GM06990 (cell line): ENCODE data around the gene ANTKMT.

Experiments used
- DNase-seq: peaks from one replicate; pipeline ENCODE4 v3.0.0-alpha.2; 2011; ENCODE audit not compliant: insufficient read length; ENCODE audit errors: extremely low read depth
- H3K27me3 ChIP-seq: replicated peaks from 2 replicates; pipeline ENCODE4 v1.6.0; 2011; ENCODE audit warnings: low read length; ENCODE audit not compliant: control insufficient read depth, insufficient read depth
- H3K36me3 ChIP-seq: 2 replicates; pipeline ENCODE4 v1.5.1; 2011; ENCODE audit warnings: low read length; ENCODE audit not compliant: control insufficient read depth, insufficient read depth
- H3K4me3 ChIP-seq: replicated peaks from 2 replicates; pipeline ENCODE4 v1.5.1; 2011; ENCODE audit warnings: low read depth, mild to moderate bottlenecking, control low read depth, low read length
- TF ChIP-seq, protein P1 (sequence below): IDR thresholded peaks from 2 replicates; pipeline ENCODE4 v1.5.1; 2011; ENCODE audit warnings: low read length, control low read depth, mild to moderate bottlenecking, inconsistent platforms; ENCODE audit not compliant: insufficient read depth, poor library complexity, severe bottlenecking

Gene ANTKMT

DNA sequence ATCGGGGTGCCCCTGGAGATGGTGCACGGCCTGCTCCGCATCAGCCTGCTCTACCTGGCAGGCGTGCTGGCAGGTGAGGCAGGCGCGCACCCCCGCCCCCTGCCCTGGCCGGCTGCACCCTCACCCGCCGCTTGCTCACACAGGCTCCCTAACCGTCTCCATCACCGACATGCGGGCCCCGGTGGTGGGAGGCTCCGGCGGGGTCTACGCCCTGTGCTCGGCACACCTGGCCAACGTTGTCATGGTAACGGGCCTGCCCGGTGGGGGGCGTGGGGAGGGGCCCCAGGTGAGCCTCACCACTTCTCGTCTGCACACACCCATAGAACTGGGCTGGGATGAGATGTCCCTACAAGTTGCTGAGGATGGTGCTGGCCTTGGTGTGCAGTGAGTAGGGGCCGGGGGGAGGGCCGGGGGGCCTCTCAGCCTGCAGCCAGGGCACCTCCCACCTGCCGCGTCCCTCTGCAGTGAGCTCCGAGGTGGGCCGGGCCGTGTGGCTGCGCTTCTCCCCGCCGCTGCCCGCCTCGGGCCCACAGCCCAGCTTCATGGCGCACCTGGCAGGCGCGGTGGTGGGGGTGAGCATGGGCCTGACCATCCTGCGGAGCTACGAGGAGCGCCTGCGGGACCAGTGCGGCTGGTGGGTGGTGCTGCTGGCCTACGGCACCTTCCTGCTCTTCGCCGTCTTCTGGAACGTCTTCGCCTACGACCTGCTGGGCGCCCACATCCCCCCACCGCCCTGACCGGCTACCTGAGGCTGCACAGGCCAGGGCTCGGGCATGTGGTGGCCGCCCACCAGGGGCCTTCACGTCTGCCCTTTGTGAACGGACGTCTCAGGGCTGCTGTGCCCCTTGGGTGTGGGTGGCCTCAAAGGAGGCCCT is 43.4 kb upstream of the ANTKMT start:
- Histone ChIP-seq H3K27me3 (no peaks in the 10 kb centered on the region), H3K36me3 (peaks cover 21% of the 10 kb centered on the region), H3K4me3 (no peak overlapping the region)
- no peak for DNase-seq
- TF ChIP-seq, protein P1, sequence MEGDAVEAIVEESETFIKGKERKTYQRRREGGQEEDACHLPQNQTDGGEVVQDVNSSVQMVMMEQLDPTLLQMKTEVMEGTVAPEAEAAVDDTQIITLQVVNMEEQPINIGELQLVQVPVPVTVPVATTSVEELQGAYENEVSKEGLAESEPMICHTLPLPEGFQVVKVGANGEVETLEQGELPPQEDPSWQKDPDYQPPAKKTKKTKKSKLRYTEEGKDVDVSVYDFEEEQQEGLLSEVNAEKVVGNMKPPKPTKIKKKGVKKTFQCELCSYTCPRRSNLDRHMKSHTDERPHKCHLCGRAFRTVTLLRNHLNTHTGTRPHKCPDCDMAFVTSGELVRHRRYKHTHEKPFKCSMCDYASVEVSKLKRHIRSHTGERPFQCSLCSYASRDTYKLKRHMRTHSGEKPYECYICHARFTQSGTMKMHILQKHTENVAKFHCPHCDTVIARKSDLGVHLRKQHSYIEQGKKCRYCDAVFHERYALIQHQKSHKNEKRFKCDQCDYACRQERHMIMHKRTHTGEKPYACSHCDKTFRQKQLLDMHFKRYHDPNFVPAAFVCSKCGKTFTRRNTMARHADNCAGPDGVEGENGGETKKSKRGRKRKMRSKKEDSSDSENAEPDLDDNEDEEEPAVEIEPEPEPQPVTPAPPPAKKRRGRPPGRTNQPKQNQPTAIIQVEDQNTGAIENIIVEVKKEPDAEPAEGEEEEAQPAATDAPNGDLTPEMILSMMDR: no peak

DNA sequence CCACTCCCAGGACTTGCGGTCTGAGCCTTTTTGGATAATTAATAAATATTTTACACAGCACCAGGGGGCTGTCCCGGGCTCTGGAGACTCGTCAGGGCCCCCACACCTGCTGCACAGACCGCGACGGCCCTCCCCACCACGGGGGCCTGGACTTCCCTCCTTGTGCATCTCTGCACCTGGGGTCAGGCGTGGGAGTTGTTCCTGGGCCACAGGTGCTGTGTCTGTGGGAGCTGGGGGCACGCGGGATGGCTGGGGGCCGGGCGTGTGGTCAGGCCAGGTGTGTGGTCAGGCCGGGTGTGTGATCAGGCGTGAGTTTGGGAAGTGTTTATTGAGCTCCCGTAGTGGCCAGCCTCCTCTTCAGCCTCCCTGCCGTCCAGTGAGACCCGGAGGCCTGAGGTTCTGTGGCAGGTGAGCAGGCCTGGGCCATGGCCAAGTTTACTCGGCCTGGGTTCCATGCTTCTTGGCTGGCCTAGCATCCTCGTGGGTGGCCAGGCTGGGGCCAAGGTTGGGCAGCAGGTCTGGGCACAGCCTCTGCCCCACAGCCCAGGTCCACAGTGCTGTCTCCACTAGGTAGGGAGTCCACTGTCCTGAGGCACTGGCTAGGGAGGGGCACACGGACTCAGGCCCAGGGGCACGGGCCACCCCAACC is 42.6 kb upstream of the ANTKMT start:
- no peaks in the 10 kb centered on the region for H3K27me3 ChIP-seq
- TF ChIP-seq, protein P1: no peak
- peaks cover 20% of the 10 kb centered on the region for H3K36me3 ChIP-seq

DNA sequence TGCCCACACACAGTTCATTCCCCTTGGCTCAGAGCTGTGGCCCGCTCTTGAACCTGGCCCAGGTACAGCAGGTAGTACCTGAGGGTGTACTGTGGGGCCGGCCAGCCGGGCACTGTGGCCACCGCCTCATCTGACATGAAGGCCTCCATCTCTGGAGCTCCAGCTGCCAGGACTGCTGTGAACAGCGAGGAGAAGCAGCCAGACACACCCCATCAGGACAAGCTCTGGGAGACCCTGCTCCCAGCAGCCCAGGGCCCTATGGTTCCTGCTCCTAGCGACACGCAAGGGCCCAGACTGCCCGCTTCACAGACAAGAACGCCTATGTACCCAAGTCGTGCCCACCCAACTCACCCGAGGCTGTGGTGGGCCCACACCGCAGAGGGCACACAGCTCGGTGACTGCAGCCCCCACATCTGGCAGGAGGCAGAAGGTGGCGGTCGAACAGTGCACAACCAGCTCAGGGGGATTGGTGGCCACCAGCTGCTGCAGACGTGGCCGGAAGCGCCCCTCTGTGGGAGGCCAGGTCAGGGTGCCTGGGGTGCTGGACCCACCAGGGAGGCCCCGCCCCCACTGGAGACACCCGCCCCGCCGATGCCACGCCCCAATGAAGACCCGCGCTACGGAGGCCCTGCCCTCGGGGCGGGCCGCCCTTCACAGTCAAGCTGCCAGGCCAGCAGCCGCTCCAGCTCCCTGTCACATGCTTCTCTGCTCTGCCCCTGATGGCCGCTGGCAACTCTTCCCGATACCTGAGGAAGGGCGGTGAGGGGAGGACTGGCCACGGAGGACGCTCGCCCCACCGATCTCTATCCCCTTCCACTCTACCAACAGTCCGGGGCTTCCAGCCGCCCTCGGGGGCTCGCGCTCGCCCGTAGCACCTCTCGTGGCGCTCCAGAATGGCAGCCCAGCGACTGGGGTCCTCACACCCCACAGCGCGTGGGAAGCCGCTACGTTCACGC is 41.8 kb upstream of the ANTKMT start:
- peak; percentile 67 for DNase-seq

More for the DNA sequence above, 42.6 kb upstream of the ANTKMT start:
- DNase-seq: no peak
- H3K4me3 ChIP-seq: no peak overlapping the region

DNA sequence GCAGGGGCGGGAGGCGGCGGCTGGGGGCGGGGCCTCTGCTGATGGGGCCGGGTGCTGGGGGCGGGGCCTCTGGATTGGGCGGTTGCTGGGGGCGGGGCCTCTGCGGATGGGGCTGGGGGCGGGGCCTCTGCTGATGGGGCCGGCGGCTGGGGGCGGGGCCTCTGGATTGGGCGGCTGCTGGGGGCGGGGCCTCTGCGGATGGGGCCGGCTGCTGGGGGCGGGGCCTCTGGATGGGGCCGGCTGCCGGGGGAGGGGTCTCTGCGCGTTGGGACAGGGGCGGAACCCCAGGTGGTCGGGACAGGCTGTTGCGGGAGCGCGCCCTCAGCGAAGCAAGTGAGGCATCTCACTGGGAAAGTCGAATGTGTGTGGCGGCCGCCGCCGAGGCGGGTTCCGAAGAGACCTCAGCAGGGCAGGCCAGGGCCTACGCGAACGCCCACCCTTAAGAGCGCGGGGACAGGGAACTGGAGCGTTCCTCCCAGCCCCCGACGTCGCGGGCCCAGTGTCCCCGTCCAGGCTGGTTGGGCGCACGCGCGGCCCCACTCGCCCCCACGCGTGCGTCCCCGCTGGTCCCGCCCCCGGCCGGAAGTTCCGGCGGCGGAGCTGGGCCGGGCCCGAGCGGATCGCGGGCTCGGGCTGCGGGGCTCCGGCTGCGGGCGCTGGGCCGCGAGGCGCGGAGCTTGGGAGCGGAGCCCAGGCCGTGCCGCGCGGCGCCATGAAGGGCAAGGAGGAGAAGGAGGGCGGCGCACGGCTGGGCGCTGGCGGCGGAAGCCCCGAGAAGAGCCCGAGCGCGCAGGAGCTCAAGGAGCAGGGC is 40.9 kb upstream of the ANTKMT start, which contains the start of gene STUB1:
Gene STUB1, plus strand, starts transcription at position 597 of the 811 bp plus-strand sequence. Its CDS starts 116 bp downstream, at position 713.
- Histone ChIP-seq H3K4me3 (peak within 1 kb of the TSS; percentile 79), H3K36me3 (peaks cover 17% of the 10 kb centered on the region), H3K27me3 (no peaks in the 10 kb centered on the region)
- peak; percentile 90 for DNase-seq
- TF ChIP-seq, protein P1: no peak

More for the DNA sequence above, 41.8 kb upstream of the ANTKMT start:
- H3K27me3 ChIP-seq: no peaks in the 10 kb centered on the region
- TF ChIP-seq, protein P1: no peak
- H3K36me3 ChIP-seq: peaks cover 18% of the 10 kb centered on the region
- H3K4me3 ChIP-seq: peak overlapping the region; percentile 68

DNA sequence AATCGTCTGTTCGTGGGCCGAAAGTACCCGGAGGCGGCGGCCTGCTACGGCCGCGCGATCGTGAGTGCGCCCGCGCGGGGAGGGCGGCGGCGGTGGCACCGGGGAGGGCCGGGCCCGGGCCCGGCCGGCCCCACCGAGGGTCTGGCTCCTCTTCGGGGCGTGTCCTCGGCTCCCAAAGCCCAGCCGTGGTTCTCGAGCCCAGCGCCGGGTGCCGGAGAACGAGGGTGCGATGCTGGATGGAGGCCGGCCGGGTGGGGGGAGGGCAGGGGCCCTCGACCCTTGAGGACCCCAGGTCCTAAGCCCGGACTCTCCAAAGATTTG is 40.4 kb upstream of the ANTKMT start:
- Histone ChIP-seq H3K36me3 (peaks cover 20% of the 10 kb centered on the region), H3K27me3 (no peaks in the 10 kb centered on the region), H3K4me3 (peak overlapping the region; percentile 79)
- DNase-seq: no peak
- TF ChIP-seq, protein P1: no peak
